ENCODE results near the gene BCKDK.

The BCKDK gene

DNA sequence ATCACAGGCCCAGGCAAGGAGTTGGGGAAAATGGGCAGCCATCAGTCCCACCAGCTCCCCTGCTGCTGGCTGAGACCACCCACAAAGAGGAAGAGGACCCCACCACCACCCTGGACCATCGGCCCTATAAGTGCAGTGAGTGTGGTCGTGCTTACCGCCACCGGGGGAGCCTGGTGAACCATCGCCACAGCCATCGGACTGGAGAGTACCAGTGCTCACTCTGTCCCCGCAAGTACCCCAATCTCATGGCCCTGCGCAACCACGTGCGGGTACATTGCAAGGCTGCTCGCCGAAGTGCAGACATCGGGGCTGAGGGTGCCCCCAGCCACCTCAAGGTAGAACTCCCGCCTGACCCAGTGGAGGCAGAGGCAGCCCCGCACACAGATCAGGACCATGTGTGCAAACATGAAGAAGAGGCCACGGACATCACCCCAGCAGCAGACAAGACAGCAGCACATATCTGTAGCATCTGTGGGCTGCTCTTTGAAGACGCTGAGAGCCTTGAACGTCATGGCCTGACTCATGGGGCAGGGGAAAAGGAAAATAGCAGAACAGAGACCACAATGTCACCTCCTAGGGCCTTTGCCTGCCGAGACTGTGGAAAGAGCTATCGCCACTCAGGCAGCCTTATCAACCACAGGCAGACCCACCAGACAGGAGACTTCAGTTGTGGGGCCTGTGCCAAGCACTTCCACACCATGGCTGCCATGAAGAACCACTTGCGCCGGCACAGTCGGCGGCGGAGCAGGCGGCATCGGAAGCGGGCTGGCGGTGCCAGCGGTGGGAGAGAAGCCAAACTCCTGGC, 30.4 kb upstream of the BCKDK start:
- Histone ChIP-seq H3K9ac (ENCODE audit: insufficient read length) (no peak overlapping the region), H3K27ac (no peak overlapping the region), H3K4me3 (no peak overlapping the region), H3K36me3 (ENCODE audit: insufficient read depth, low read length) (peaks cover 46% of the 10 kb centered on the region; the same call in 1 of the 2 replicates), H3K9me3 (ENCODE audit: low read depth, low read length) (no peaks in the 10 kb centered on the region)
- no peak for TF ChIP-seq EZH2 (IDR thresholded peaks at IDR 0.05)
- no peak for TF ChIP-seq FOXP2 (optimal IDR thresholded peaks at IDR 0.05; ENCODE audit: control extremely low read depth, extremely low read length, insufficient read depth)
- TF ChIP-seq POLR2AphosphoS5 (IDR thresholded peaks at IDR 0.05; ENCODE audit: borderline replicate concordance, low read depth, low read length) = no peak
- no peak for DNase-seq (ENCODE audit: low read depth, low spot score)

DNA sequence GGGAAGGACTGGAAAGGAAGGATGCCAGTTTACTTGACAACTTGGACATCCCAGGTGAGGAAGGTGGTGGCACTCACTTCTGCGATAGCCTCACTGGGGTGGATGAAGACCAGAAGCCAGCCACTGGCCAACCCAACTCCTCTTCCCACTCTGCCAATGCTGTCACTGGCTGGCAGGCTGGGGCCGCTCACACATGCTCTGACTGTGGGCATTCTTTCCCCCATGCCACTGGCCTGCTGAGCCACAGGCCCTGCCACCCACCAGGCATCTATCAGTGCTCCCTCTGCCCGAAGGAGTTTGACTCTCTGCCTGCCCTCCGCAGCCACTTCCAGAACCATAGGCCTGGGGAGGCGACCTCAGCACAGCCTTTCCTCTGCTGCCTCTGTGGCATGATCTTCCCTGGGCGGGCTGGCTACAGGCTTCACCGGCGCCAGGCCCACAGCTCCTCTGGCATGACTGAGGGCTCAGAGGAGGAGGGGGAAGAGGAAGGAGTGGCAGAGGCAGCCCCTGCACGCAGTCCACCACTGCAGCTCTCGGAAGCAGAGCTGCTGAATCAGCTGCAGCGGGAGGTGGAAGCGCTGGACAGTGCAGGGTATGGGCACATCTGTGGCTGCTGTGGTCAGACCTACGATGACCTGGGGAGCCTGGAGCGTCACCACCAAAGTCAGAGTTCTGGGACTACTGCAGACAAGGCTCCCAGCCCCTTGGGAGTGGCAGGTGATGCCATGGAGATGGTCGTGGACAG, 29.4 kb upstream of the BCKDK start:
- no peak for TF ChIP-seq FOXP2 (optimal IDR thresholded peaks at IDR 0.05; ENCODE audit: control extremely low read depth, extremely low read length, insufficient read depth)
- no peak for TF ChIP-seq POLR2AphosphoS5 (IDR thresholded peaks at IDR 0.05; ENCODE audit: borderline replicate concordance, low read depth, low read length)
- TF ChIP-seq EZH2 (IDR thresholded peaks at IDR 0.05) = no peak
- Histone ChIP-seq H3K36me3 (ENCODE audit: insufficient read depth, low read length) (peaks cover 46% of the 10 kb centered on the region; the same call in 1 of the 2 replicates), H3K9me3 (ENCODE audit: low read depth, low read length) (no peaks in the 10 kb centered on the region), H3K4me3 (no peak overlapping the region), H3K27ac (no peak overlapping the region), H3K9ac (ENCODE audit: insufficient read length) (no peak overlapping the region)
- no peak for DNase-seq (ENCODE audit: low read depth, low spot score)

- Histone ChIP-seq H3K36me3 (ENCODE audit: insufficient read depth, low read length) (peaks cover 46% of the 10 kb centered on the region; the same call in 1 of the 2 replicates), H3K4me3 (no peak overlapping the region), H3K9ac (ENCODE audit: insufficient read length) (no peak overlapping the region), H3K27ac (no peak overlapping the region), H3K9me3 (ENCODE audit: low read depth, low read length) (no peaks in the 10 kb centered on the region)
- TF ChIP-seq FOXP2 (optimal IDR thresholded peaks at IDR 0.05; ENCODE audit: control extremely low read depth, extremely low read length, insufficient read depth) (no peak), POLR2AphosphoS5 (IDR thresholded peaks at IDR 0.05; ENCODE audit: borderline replicate concordance, low read depth, low read length) (no peak), EZH2 (IDR thresholded peaks at IDR 0.05) (no peak)
- no peak for DNase-seq (ENCODE audit: low read depth, low spot score)
These were observed 28.7 kb upstream of the BCKDK start for GRCh38 chr16:31079342-31079944.

- TF ChIP-seq POLR2AphosphoS5 (IDR thresholded peaks at IDR 0.05; ENCODE audit: borderline replicate concordance, low read depth, low read length) (no peak), FOXP2 (optimal IDR thresholded peaks at IDR 0.05; ENCODE audit: control extremely low read depth, extremely low read length, insufficient read depth) (no peak), EZH2 (IDR thresholded peaks at IDR 0.05) (no peak)
- no peak overlapping the region for H3K4me3 ChIP-seq
- peaks cover 46% of the 10 kb centered on the region; the same call in 1 of the 2 replicates for H3K36me3 ChIP-seq (ENCODE audit: insufficient read depth, low read length)
- H3K9me3 ChIP-seq (ENCODE audit: low read depth, low read length) = no peaks in the 10 kb centered on the region
- no peak overlapping the region for H3K9ac ChIP-seq (ENCODE audit: insufficient read length)
- DNase-seq (ENCODE audit: low read depth, low spot score) = no peak
- H3K27ac ChIP-seq = no peak overlapping the region
These were observed 28.1 kb upstream of the BCKDK start for GRCh38 chr16:31080035-31080629.

DNA sequence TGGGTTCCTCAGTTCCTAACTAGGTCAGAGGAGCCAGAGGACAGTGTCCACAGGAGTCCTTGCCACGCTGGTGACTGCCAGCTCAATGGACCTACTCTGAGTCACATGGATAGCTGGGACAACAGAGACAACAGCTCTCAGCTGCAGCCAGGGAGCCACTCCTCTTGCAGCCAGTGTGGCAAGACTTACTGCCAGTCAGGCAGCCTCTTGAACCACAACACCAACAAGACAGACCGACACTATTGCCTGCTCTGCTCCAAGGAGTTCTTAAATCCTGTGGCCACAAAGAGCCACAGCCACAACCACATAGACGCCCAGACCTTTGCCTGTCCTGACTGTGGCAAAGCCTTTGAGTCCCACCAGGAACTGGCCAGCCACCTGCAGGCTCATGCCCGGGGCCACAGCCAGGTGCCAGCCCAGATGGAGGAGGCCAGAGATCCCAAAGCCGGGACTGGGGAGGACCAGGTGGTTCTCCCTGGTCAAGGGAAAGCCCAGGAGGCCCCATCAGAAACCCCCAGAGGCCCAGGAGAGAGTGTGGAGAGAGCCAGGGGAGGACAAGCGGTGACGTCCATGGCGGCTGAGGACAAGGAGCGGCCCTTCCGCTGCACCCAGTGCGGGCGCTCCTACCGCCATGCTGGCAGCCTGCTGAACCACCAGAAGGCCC, 27.3 kb upstream of the BCKDK start:
- no peak for DNase-seq (ENCODE audit: low read depth, low spot score)

GRCh38 chr16:31081428-31082351, 26.5 kb upstream of the BCKDK start:
- TF ChIP-seq FOXP2 (optimal IDR thresholded peaks at IDR 0.05; ENCODE audit: control extremely low read depth, extremely low read length, insufficient read depth) (no peak), EZH2 (IDR thresholded peaks at IDR 0.05) (no peak), POLR2AphosphoS5 (IDR thresholded peaks at IDR 0.05; ENCODE audit: borderline replicate concordance, low read depth, low read length) (peak; percentile 20; the same call in 1 of the 2 replicates)
- no peak overlapping the region for H3K27ac ChIP-seq
- DNase-seq (ENCODE audit: low read depth, low spot score) = no peak
- peaks cover 39% of the 10 kb centered on the region; the same call in 1 of the 2 replicates for H3K36me3 ChIP-seq (ENCODE audit: insufficient read depth, low read length)
- H3K4me3 ChIP-seq = no peak overlapping the region
- H3K9ac ChIP-seq (ENCODE audit: insufficient read length) = no peak overlapping the region
- no peaks in the 10 kb centered on the region for H3K9me3 ChIP-seq (ENCODE audit: low read depth, low read length)

More for the DNA sequence above, 27.3 kb upstream of the BCKDK start:
- H3K36me3 ChIP-seq (ENCODE audit: insufficient read depth, low read length) = peaks cover 46% of the 10 kb centered on the region; the same call in 1 of the 2 replicates
- H3K27ac ChIP-seq = no peak overlapping the region
- no peak for TF ChIP-seq POLR2AphosphoS5 (IDR thresholded peaks at IDR 0.05; ENCODE audit: borderline replicate concordance, low read depth, low read length)
- TF ChIP-seq EZH2 (IDR thresholded peaks at IDR 0.05) = no peak
- no peak for TF ChIP-seq FOXP2 (optimal IDR thresholded peaks at IDR 0.05; ENCODE audit: control extremely low read depth, extremely low read length, insufficient read depth)
- no peaks in the 10 kb centered on the region for H3K9me3 ChIP-seq (ENCODE audit: low read depth, low read length)
- no peak overlapping the region for H3K9ac ChIP-seq (ENCODE audit: insufficient read length)
- no peak overlapping the region for H3K4me3 ChIP-seq
